DND-41 (cell line): ENCODE results near the gene WDFY4.

Source experiments
- ATAC-seq: fragments of 200-7000 bp; cut with Tn5 transposase; 3 replicates; pipeline ENCODE4 v1.9.1; 2021; ENCODE audit warnings: low read depth; ENCODE audit not compliant: insufficient read depth
- DNase-seq: peaks from one replicate; pipeline ENCODE4 v3.0.0-alpha.2; 2020
- H2AFZ ChIP-seq: 2 replicates; pipeline ENCODE4 v1.6.0; 2012; ENCODE audit warnings: low read depth, low read length
- H3K27ac ChIP-seq: 2 replicates; pipeline ENCODE4 v1.5.1; 2012; ENCODE audit warnings: low read length, inconsistent platforms
- H3K27me3 ChIP-seq: fragments of 200-600 bp; sonication (generic); 2 replicates; pipeline ENCODE4 v1.6.0; 2012; ENCODE audit warnings: low read length, mild to moderate bottlenecking, inconsistent platforms; ENCODE audit not compliant: insufficient read depth, poor library complexity
- H3K36me3 ChIP-seq: 2 replicates; pipeline ENCODE4 v1.5.1; 2012; ENCODE audit warnings: low read length, inconsistent platforms; ENCODE audit not compliant: insufficient read depth
- H3K4me1 ChIP-seq: 2 replicates; pipeline ENCODE4 v1.5.1; 2012; ENCODE audit warnings: mild to moderate bottlenecking, low read length; ENCODE audit not compliant: insufficient read depth
- H3K4me2 ChIP-seq: 2 replicates; pipeline ENCODE4 v1.6.0; 2012; ENCODE audit warnings: mild to moderate bottlenecking, moderate library complexity, low read length, inconsistent platforms; ENCODE audit not compliant: insufficient read depth
- H3K4me3 ChIP-seq, 2 experiments: fragments of 200-600 bp in 1 of 2; shearing (Covaris generic) in 1 of 2; 2 replicates each; pipeline ENCODE4 v1.5.1; 2012 to 2016; ENCODE audit warnings: inconsistent platforms in 2 of 2, low read length in 2 of 2, mild to moderate bottlenecking in 2 of 2, low read depth in 1 of 2, moderate library complexity in 1 of 2
- H3K79me2 ChIP-seq: 2 replicates; pipeline ENCODE4 v1.6.0; 2012; ENCODE audit warnings: low read length, inconsistent platforms; ENCODE audit not compliant: insufficient read depth
- H3K9ac ChIP-seq: 2 replicates; pipeline ENCODE4 v1.6.0; 2012; ENCODE audit warnings: low read depth, mild to moderate bottlenecking, inconsistent platforms, low read length, moderate library complexity
- H3K9me3 ChIP-seq: 2 replicates; pipeline ENCODE4 v1.5.1; 2012; ENCODE audit warnings: low read length, moderate library complexity, mild to moderate bottlenecking, inconsistent platforms; ENCODE audit not compliant: insufficient read depth, severe bottlenecking
- H4K20me1 ChIP-seq: 2 replicates; pipeline ENCODE4 v1.6.0; 2012; ENCODE audit warnings: low read length; ENCODE audit not compliant: insufficient read depth
- CTCF ChIP-seq: IDR thresholded peaks from 2 replicates; pipeline ENCODE4 v1.5.1; 2012; ENCODE audit warnings: borderline replicate concordance, low read length, moderate library complexity, mild to moderate bottlenecking; ENCODE audit not compliant: poor library complexity, severe bottlenecking; ENCODE audit errors: extremely low read depth
- EZH2 ChIP-seq: IDR thresholded peaks from 3 replicates; pipeline ENCODE4 v1.6.1; 2012; ENCODE audit warnings: borderline replicate concordance, low read depth, mild to moderate bottlenecking, moderate library complexity, low read length, inconsistent platforms; ENCODE audit not compliant: severe bottlenecking

Gene WDFY4

GRCh38 chr10:48722153-48723145, 37.8 kb downstream of the WDFY4 start:
- Histone ChIP-seq H3K4me2 (no peak overlapping the region), H4K20me1 (peaks cover 4% of the 10 kb centered on the region), H3K4me1 (no peaks in the 10 kb centered on the region), H3K27me3 (peaks cover 6% of the 10 kb centered on the region), H3K9ac (no peak overlapping the region), H3K27ac (no peak overlapping the region), H2AFZ (no peak overlapping the region), H3K4me3 (no peak overlapping the region), H3K79me2 (no peaks in the 10 kb centered on the region), H3K36me3 (no peaks in the 10 kb centered on the region), H3K9me3 (no peaks in the 10 kb centered on the region)
- TF ChIP-seq CTCF (no peak), EZH2 (no peak)
- ATAC-seq = no peak
- DNase-seq = no peak

- H3K9me3 ChIP-seq = no peaks in the 10 kb centered on the region
- peaks cover 6% of the 10 kb centered on the region for H3K27me3 ChIP-seq
- H3K4me2 ChIP-seq = no peak overlapping the region
- DNase-seq = no peak
- H3K4me1 ChIP-seq = no peaks in the 10 kb centered on the region
- no peak overlapping the region for H3K4me3 ChIP-seq
- H3K27ac ChIP-seq = no peak overlapping the region
- TF ChIP-seq CTCF (no peak), EZH2 (no peak)
- H3K9ac ChIP-seq = no peak overlapping the region
- no peaks in the 10 kb centered on the region for H3K36me3 ChIP-seq
- H4K20me1 ChIP-seq = peaks cover 4% of the 10 kb centered on the region
- no peak for ATAC-seq
- H2AFZ ChIP-seq = no peak overlapping the region
- H3K79me2 ChIP-seq = no peaks in the 10 kb centered on the region
These were observed 39.5 kb downstream of the WDFY4 start for GRCh38 chr10:48724127-48724526.

GRCh38 chr10:48725708-48726107, 41.0 kb downstream of the WDFY4 start:
- H3K4me1 ChIP-seq = no peaks in the 10 kb centered on the region
- H3K27ac ChIP-seq = no peak overlapping the region
- H3K27me3 ChIP-seq = peaks cover 6% of the 10 kb centered on the region
- TF ChIP-seq CTCF (no peak), EZH2 (no peak)
- H3K79me2 ChIP-seq = no peaks in the 10 kb centered on the region
- DNase-seq (no peak), ATAC-seq (no peak)
- H3K9ac ChIP-seq = no peak overlapping the region
- no peak overlapping the region for H2AFZ ChIP-seq
- no peaks in the 10 kb centered on the region for H3K36me3 ChIP-seq
- no peak overlapping the region for H3K4me3 ChIP-seq
- H3K4me2 ChIP-seq = no peak overlapping the region
- H4K20me1 ChIP-seq = no peaks in the 10 kb centered on the region; the same call in 1 of the 2 replicates
- no peaks in the 10 kb centered on the region for H3K9me3 ChIP-seq
